Stimulated activated CD4-positive, alpha-beta T cell treated with anti-CD3 and anti-CD28 coated beads, TNF-alpha, amount 100 ng/mL, for 48 hours (primary cell): ENCODE data around the gene LRCH3.

Source experiments
- DNase-seq, 3 donors: peaks; one replicate each; pipeline ENCODE4 v3.0.0-alpha.2; 2020; ENCODE audit warnings: low read depth in 3 of 3

Gene LRCH3

GRCh38 chr3:197833930-197834715 lies 43.1 kb downstream of the LRCH3 start:
- no peak for DNase-seq

GRCh38 chr3:197835509-197835908 lies 44.5 kb downstream of the LRCH3 start:
- no peak for DNase-seq

GRCh38 chr3:197836244-197836643 lies 45.2 kb downstream of the LRCH3 start:
- no peak for DNase-seq

GRCh38 chr3:197837282-197837681 lies 46.2 kb downstream of the LRCH3 start:
- no peak for DNase-seq

- DNase-seq = no peak
Measured at GRCh38 chr3:197841789-197842188, 50.7 kb downstream of the LRCH3 start.

GRCh38 chr3:197846491-197846890 lies 55.4 kb downstream of the LRCH3 start:
- no peak for DNase-seq

GRCh38 chr3:197847866-197848401 lies 56.9 kb downstream of the LRCH3 start:
- no peak for DNase-seq

- DNase-seq = no peak
Measured at GRCh38 chr3:197854596-197855343, 63.7 kb downstream of the LRCH3 start.

- DNase-seq = no peak
Measured at GRCh38 chr3:197855571-197855970, 64.5 kb downstream of the LRCH3 start.

- DNase-seq = no peak
Measured at GRCh38 chr3:197856199-197856816, 65.3 kb downstream of the LRCH3 start.

GRCh38 chr3:197858133-197858532 lies 67.1 kb downstream of the LRCH3 start:
- DNase-seq = no peak

GRCh38 chr3:197858598-197858997 lies 67.5 kb downstream of the LRCH3 start:
- no peak for DNase-seq

GRCh38 chr3:197866035-197866434 lies 75.0 kb downstream of the LRCH3 start:
- no peak for DNase-seq

GRCh38 chr3:197873329-197873728 lies 82.3 kb downstream of the LRCH3 start:
- no peak for DNase-seq

GRCh38 chr3:197874064-197874463 lies 83.0 kb downstream of the LRCH3 start:
- no peak for DNase-seq

- no peak for DNase-seq
Measured at GRCh38 chr3:197874653-197875052, 83.6 kb downstream of the LRCH3 start.

- DNase-seq = no peak
Measured at GRCh38 chr3:197877902-197878301, 86.8 kb downstream of the LRCH3 start.

GRCh38 chr3:197878427-197878826 lies 87.4 kb downstream of the LRCH3 start:
- DNase-seq = peak; percentile 47 to 74 (median 66)

GRCh38 chr3:197880491-197881269 lies 89.6 kb downstream of the LRCH3 start:
- no peak for DNase-seq

- no peak for DNase-seq
Measured at GRCh38 chr3:197881270-197881969, 90.4 kb downstream of the LRCH3 start.

- no peak for DNase-seq
Measured at GRCh38 chr3:197881970-197882338, 90.9 kb downstream of the LRCH3 start.
